Measurements from ENCODE around the gene UAP1.

GRCh38 chr1:162570718-162571117, 9.2 kb downstream of the UAP1 start:
- TF ChIP-seq CTCF (IDR thresholded peaks at IDR 0.05; ENCODE audit: low read depth, low read length, poor library complexity, severe bottlenecking) (no peak), EZH2phosphoT487 (IDR thresholded peaks at IDR 0.05; ENCODE audit: borderline replicate concordance, low read length) (no peak)
